ENCODE results near the gene ELSPBP1.

ELSPBP1 gene

GRCh38 chr19:48030073-48030472, 35.6 kb downstream of the ELSPBP1 start:
- H3K36me3 ChIP-seq (ENCODE audit: insufficient read depth, low read length), result no peaks in the 10 kb centered on the region
- H3K9me3 ChIP-seq (ENCODE audit: low read depth, low read length), result no peaks in the 10 kb centered on the region
- DNase-seq (ENCODE audit: low read depth, low spot score), result no peak
- TF ChIP-seq EZH2 (IDR thresholded peaks at IDR 0.05), result no peak
- no peak for TF ChIP-seq FOXP2 (optimal IDR thresholded peaks at IDR 0.05; ENCODE audit: control extremely low read depth, extremely low read length, insufficient read depth)
- TF ChIP-seq POLR2AphosphoS5 (IDR thresholded peaks at IDR 0.05; ENCODE audit: borderline replicate concordance, low read depth, low read length), result no peak
- no peak overlapping the region for H3K27ac ChIP-seq
- H3K9ac ChIP-seq (ENCODE audit: insufficient read length), result no peak overlapping the region
- H3K4me3 ChIP-seq, result no peak overlapping the region

GRCh38 chr19:48033604-48034003, 39.2 kb downstream of the ELSPBP1 start:
- H3K27ac ChIP-seq, result no peak overlapping the region
- no peak for DNase-seq (ENCODE audit: low read depth, low spot score)
- peaks cover 3% of the 10 kb centered on the region; the same call in 1 of the 2 replicates for H3K9me3 ChIP-seq (ENCODE audit: low read depth, low read length)
- H3K4me3 ChIP-seq, result no peak overlapping the region
- no peak for TF ChIP-seq FOXP2 (optimal IDR thresholded peaks at IDR 0.05; ENCODE audit: control extremely low read depth, extremely low read length, insufficient read depth)
- no peak for TF ChIP-seq EZH2 (IDR thresholded peaks at IDR 0.05)
- no peak for TF ChIP-seq POLR2AphosphoS5 (IDR thresholded peaks at IDR 0.05; ENCODE audit: borderline replicate concordance, low read depth, low read length)
- H3K36me3 ChIP-seq (ENCODE audit: insufficient read depth, low read length), result no peaks in the 10 kb centered on the region
- no peak overlapping the region for H3K9ac ChIP-seq (ENCODE audit: insufficient read length)

- H3K27ac ChIP-seq, result no peak overlapping the region
- no peak overlapping the region for H3K4me3 ChIP-seq
- peaks cover 3% of the 10 kb centered on the region; the same call in 1 of the 2 replicates for H3K9me3 ChIP-seq (ENCODE audit: low read depth, low read length)
- no peak overlapping the region for H3K9ac ChIP-seq (ENCODE audit: insufficient read length)
- no peak for DNase-seq (ENCODE audit: low read depth, low spot score)
- H3K36me3 ChIP-seq (ENCODE audit: insufficient read depth, low read length), result no peaks in the 10 kb centered on the region
- TF ChIP-seq FOXP2 (optimal IDR thresholded peaks at IDR 0.05; ENCODE audit: control extremely low read depth, extremely low read length, insufficient read depth), result no peak
- TF ChIP-seq EZH2 (IDR thresholded peaks at IDR 0.05), result no peak
- no peak for TF ChIP-seq POLR2AphosphoS5 (IDR thresholded peaks at IDR 0.05; ENCODE audit: borderline replicate concordance, low read depth, low read length)
Measured at GRCh38 chr19:48036765-48037164, 42.3 kb downstream of the ELSPBP1 start.

GRCh38 chr19:48041877-48042580, 47.6 kb downstream of the ELSPBP1 start:
- Histone ChIP-seq H3K4me3 (no peak overlapping the region), H3K9me3 (ENCODE audit: low read depth, low read length) (peaks cover under 1% of the 10 kb centered on the region; the same call in 1 of the 2 replicates), H3K27ac (no peak overlapping the region), H3K9ac (ENCODE audit: insufficient read length) (no peak overlapping the region), H3K36me3 (ENCODE audit: insufficient read depth, low read length) (no peaks in the 10 kb centered on the region)
- no peak for TF ChIP-seq EZH2 (IDR thresholded peaks at IDR 0.05)
- TF ChIP-seq POLR2AphosphoS5 (IDR thresholded peaks at IDR 0.05; ENCODE audit: borderline replicate concordance, low read depth, low read length), result no peak
- no peak for TF ChIP-seq FOXP2 (optimal IDR thresholded peaks at IDR 0.05; ENCODE audit: control extremely low read depth, extremely low read length, insufficient read depth)
- no peak for DNase-seq (ENCODE audit: low read depth, low spot score)

GRCh38 chr19:48043675-48044258, 49.3 kb downstream of the ELSPBP1 start, which contains the start of gene CABP5:
Gene CABP5, minus strand, starts transcription at chr19:48044079. Its CDS starts 157 bp downstream, at chr19:48043922.
- H3K4me3 ChIP-seq, result no peak within 1 kb of the TSS
- TF ChIP-seq POLR2AphosphoS5 (IDR thresholded peaks at IDR 0.05; ENCODE audit: borderline replicate concordance, low read depth, low read length) (no peak), EZH2 (IDR thresholded peaks at IDR 0.05) (no peak), FOXP2 (optimal IDR thresholded peaks at IDR 0.05; ENCODE audit: control extremely low read depth, extremely low read length, insufficient read depth) (no peak)
- no peak within 1 kb of the TSS for H3K9ac ChIP-seq (ENCODE audit: insufficient read length)
- no peak within 1 kb of the TSS for H3K27ac ChIP-seq
- no peak for DNase-seq (ENCODE audit: low read depth, low spot score)
- H3K9me3 ChIP-seq (ENCODE audit: low read depth, low read length), result no peaks in the 10 kb centered on the region
- no peaks in the 10 kb centered on the region for H3K36me3 ChIP-seq (ENCODE audit: insufficient read depth, low read length)

- DNase-seq (ENCODE audit: low read depth, low spot score), result no peak
- Histone ChIP-seq H3K27ac (no peak overlapping the region), H3K9ac (ENCODE audit: insufficient read length) (no peak overlapping the region), H3K36me3 (ENCODE audit: insufficient read depth, low read length) (no peaks in the 10 kb centered on the region), H3K9me3 (ENCODE audit: low read depth, low read length) (no peaks in the 10 kb centered on the region), H3K4me3 (no peak overlapping the region)
- no peak for TF ChIP-seq FOXP2 (optimal IDR thresholded peaks at IDR 0.05; ENCODE audit: control extremely low read depth, extremely low read length, insufficient read depth)
- TF ChIP-seq POLR2AphosphoS5 (IDR thresholded peaks at IDR 0.05; ENCODE audit: borderline replicate concordance, low read depth, low read length), result no peak
- TF ChIP-seq EZH2 (IDR thresholded peaks at IDR 0.05), result no peak
Measured at GRCh38 chr19:48044561-48044960, 50.1 kb downstream of the ELSPBP1 start.

GRCh38 chr19:48051335-48052033, 57.1 kb downstream of the ELSPBP1 start:
- no peak for DNase-seq (ENCODE audit: low read depth, low spot score)
- TF ChIP-seq POLR2AphosphoS5 (IDR thresholded peaks at IDR 0.05; ENCODE audit: borderline replicate concordance, low read depth, low read length) (no peak), FOXP2 (optimal IDR thresholded peaks at IDR 0.05; ENCODE audit: control extremely low read depth, extremely low read length, insufficient read depth) (no peak), EZH2 (IDR thresholded peaks at IDR 0.05) (no peak)

GRCh38 chr19:48053076-48053475, 58.6 kb downstream of the ELSPBP1 start:
- no peaks in the 10 kb centered on the region for H3K36me3 ChIP-seq (ENCODE audit: insufficient read depth, low read length)
- TF ChIP-seq POLR2AphosphoS5 (IDR thresholded peaks at IDR 0.05; ENCODE audit: borderline replicate concordance, low read depth, low read length), result no peak
- TF ChIP-seq EZH2 (IDR thresholded peaks at IDR 0.05), result no peak
- no peak for TF ChIP-seq FOXP2 (optimal IDR thresholded peaks at IDR 0.05; ENCODE audit: control extremely low read depth, extremely low read length, insufficient read depth)
- H3K4me3 ChIP-seq, result no peak overlapping the region
- no peaks in the 10 kb centered on the region for H3K9me3 ChIP-seq (ENCODE audit: low read depth, low read length)
- no peak overlapping the region for H3K9ac ChIP-seq (ENCODE audit: insufficient read length)
- no peak for DNase-seq (ENCODE audit: low read depth, low spot score)
- H3K27ac ChIP-seq, result no peak overlapping the region

More at GRCh38 chr19:48051335-48052033, 57.1 kb downstream of the ELSPBP1 start:
- H3K27ac ChIP-seq, result no peak overlapping the region
- H3K9ac ChIP-seq (ENCODE audit: insufficient read length), result no peak overlapping the region
- H3K36me3 ChIP-seq (ENCODE audit: insufficient read depth, low read length), result no peaks in the 10 kb centered on the region
- H3K4me3 ChIP-seq, result no peak overlapping the region
- H3K9me3 ChIP-seq (ENCODE audit: low read depth, low read length), result no peaks in the 10 kb centered on the region

Measured in SK-N-MC (cell line).